GM19239 (cell line): ENCODE results near the gene BRD8.
"Not testable (repeated sequence)": the region's sequence is repeated elsewhere in the genome, so short reads cannot be mapped to it uniquely, and the experiment has no call there.

Experiments used
- DNase-seq: peaks from one replicate; pipeline ENCODE4 v3.0.0; 2011; ENCODE audit warnings: low spot score; ENCODE audit not compliant: insufficient read length
- FAIRE-seq: peaks from 2 replicates; lab custom pipeline; 2011; peaks lifted over from hg19 to GRCh38; lab: Jason Lieb, UNC

The BRD8 gene

GRCh38 chr5:138160706-138161105, 17.7 kb downstream of the BRD8 start:
- FAIRE-seq (no peak), DNase-seq (no peak)

DNA sequence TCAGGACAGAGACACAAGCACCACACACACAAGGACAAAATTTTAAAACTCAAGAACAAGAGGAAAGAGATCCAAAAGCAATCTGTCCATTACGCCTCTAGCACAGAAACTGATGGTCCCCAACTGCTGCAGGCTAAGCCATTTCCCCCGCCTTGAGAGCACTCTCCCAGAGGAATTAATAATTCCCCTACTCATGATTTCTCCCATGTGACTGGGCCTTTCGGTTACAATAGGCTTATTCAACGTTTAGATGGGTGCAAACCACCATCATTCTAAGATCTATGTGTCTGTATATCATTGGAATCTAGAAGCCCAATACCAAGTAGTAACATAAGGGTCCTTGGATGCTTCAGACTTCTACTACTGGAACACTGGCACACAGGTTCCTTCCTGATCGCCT, 18.8 kb downstream of the BRD8 start:
- no peak for FAIRE-seq
- no peak for DNase-seq

DNA sequence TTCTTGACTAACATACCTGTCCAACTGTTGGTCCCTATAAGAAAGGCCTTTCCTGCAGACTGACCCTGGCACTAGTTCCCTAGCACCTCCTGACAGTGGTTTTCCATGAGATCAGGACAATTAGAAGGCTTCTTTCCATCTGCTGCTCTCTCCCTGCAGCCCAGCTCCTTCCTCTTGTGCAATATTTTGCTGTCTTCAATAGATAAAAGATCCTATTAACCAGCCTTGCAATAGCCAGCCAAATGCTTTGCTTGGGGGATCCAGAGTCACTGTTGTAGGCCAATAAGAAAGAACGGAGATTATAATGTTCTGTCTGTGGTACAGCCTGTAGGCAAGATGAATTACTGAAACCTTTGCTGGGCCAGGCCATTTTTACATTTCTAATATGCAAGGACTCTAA, 20.8 kb downstream of the BRD8 start:
- DNase-seq (no peak), FAIRE-seq (no peak)

- DNase-seq, FAIRE-seq: not testable (repeated sequence)
Measured at GRCh38 chr5:138155977-138156376, 22.5 kb downstream of the BRD8 start.

GRCh38 chr5:138149530-138149929, 28.9 kb downstream of the BRD8 start:
- no peak for DNase-seq
- FAIRE-seq = no peak

GRCh38 chr5:138148811-138149210, 29.6 kb downstream of the BRD8 start:
- DNase-seq = no peak
- no peak for FAIRE-seq

DNA sequence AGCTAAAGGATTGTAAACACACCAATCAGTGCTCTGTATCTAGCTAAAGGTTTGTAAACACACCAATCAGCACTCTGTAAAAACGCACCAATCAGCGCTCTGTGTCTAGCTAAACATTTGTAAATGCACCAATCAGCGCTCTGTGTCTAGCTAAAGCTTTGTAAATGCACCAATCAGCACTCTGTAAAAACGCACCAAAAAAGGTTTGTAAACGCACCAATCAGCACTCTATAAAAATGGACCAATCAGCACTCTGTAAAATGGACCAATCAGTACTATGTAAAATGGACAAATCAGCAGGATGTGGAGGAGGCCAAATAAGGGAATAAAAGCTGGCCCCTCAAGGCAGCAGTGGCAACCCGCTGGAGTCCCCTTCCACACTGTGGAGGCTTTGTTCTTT, 34.9 kb downstream of the BRD8 start:
- not testable (repeated sequence) for FAIRE-seq, DNase-seq

DNA sequence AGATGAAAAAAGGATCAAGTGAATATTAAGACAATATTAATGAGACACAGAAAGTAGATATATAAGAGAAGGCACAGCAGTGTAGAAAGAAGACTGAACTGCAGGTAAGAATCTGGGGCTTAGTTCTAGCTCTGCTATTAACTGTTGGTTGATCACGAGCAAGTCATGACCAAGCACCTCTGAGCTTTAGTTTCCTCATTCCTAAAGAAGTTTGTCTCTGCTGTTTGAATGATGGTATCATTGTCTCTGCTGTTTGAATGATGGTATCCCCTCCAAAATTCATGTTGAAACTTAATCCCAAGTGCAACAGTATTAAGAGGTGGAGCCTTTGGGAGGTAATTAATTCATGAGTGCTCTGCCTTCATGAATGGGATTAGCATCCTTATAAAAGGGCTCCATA, 36.7 kb downstream of the BRD8 start:
- FAIRE-seq = no peak
- DNase-seq = no peak

DNA sequence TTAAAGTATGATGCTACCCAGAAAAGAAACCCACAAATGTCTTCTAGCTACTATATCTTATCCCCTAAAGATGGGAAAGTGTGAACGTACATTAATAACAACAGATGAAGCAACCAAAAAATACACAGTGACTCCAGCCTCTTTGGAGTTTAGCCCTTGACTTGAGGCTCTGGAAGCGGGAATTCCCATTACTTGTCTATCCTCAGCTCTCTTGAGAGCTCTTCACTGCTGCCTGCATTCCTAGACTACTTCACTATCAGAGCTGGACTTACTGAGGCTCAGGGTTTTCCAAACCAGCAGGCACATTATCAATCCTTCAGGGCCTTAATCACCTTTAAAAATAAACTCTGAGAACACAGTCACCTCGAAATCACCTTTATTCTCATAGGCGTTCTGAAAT, 38.2 kb downstream of the BRD8 start:
- DNase-seq (no peak), FAIRE-seq (no peak)

- DNase-seq (no peak), FAIRE-seq (no peak)
Measured at GRCh38 chr5:138139781-138140090, 38.7 kb downstream of the BRD8 start.

- peak; percentile 16 for DNase-seq
Measured at GRCh38 chr5:138138949-138139780, 39.3 kb downstream of the BRD8 start, which contains the start of gene NME5. Gene NME5 (minus strand): TSS chr5:138139428. CDS start chr5:138138780, 648 bp downstream.

GRCh38 chr5:138132543-138132942, 45.9 kb downstream of the BRD8 start:
- DNase-seq (no peak), FAIRE-seq (no peak)

More at GRCh38 chr5:138138949-138139780, 39.3 kb downstream of the BRD8 start, which contains the start of gene NME5:
- FAIRE-seq = peak; percentile 66

- no peak for FAIRE-seq
- DNase-seq = no peak
Measured at GRCh38 chr5:138129347-138129746, 49.1 kb downstream of the BRD8 start.

DNA sequence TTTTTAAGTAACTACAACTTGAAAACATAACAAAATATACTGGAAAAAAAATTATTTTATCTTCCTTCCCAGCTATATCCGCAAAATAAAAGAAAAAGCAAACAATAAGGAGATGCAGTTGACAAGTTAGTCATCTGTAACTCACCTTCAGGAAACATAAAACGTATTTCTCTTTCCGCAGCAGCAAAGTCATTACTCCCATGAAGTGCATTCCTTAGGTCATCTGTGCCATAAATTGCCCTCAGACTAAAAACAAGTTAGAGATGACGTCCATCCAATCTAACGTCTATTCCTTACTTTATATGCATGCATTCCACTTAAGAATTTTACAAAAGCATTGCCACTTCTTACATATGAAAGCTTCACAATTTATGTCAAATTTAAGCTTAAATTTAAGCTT, 50.1 kb downstream of the BRD8 start:
- FAIRE-seq = no peak
- DNase-seq = no peak

GRCh38 chr5:138115254-138115653, 63.2 kb downstream of the BRD8 start:
- no peak for FAIRE-seq
- no peak for DNase-seq

- DNase-seq (no peak), FAIRE-seq (no peak)
Measured at GRCh38 chr5:138111937-138112336, 66.5 kb downstream of the BRD8 start.

DNA sequence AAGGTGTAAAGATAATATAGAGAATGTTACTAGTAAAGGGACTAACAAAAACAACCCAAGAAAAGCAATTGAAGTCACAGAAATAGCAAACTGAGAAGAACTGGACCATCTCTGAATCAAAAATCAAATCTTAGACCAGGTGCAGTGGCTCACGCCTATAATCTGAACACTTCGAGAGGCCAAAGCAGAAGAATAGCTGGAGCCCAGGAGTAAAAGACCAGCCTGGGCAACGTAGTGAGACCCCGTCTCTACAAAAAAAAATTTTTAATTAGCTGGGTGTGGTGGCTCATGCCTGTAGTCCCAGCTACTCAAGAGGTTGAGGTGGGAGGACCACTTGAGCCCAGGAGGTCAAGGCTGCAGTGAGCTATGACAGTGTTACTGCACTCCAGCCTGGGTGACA, 67.2 kb downstream of the BRD8 start:
- no peak for FAIRE-seq
- no peak for DNase-seq

GRCh38 chr5:138110266-138110963, 68.0 kb downstream of the BRD8 start:
- no peak for FAIRE-seq
- DNase-seq = no peak

GRCh38 chr5:138109463-138110265, 68.8 kb downstream of the BRD8 start:
- FAIRE-seq = no peak
- no peak for DNase-seq

GRCh38 chr5:138107213-138107612, 71.2 kb downstream of the BRD8 start:
- no peak for FAIRE-seq
- no peak for DNase-seq

GRCh38 chr5:138105709-138106108, 72.7 kb downstream of the BRD8 start:
- DNase-seq (no peak), FAIRE-seq (no peak)
